Measurements from ENCODE around the gene HES2. TPM values are rescaled to one million over a fixed set of nuclear protein-coding genes. Genes with fewer than 3 reads are reported as not detected.
A peak's percentile ranks its signal among the peaks of the same experiment; 100 is the strongest.

The HES2 gene
- total RNA-seq, 3 donors from 2014 or later = 3.4 to 3.6 TPM; not detected in 1

GRCh38 chr1:6392809-6393399 is 26.8 kb downstream of the HES2 start:
- Histone ChIP-seq H3K36me3 (no peaks in the 10 kb centered on the region), H3K9me3 (no peaks in the 10 kb centered on the region), H3K27me3 (no peaks in the 10 kb centered on the region), H3K27ac (peak overlapping the region; percentile 98), H3K4me1 (peaks cover 4 to 9% of the 10 kb centered on the region in 2 donors), H3K4me3 (peak overlapping the region; percentile 47 to 81 (median 67))
- intact Hi-C loops (cut with DNase I; ENCODE audit: low total_unique reads) = no loop called here
- TF ChIP-seq POLR2A (IDR thresholded peaks at IDR 0.05) (no peak), POLR2AphosphoS5 (IDR thresholded peaks at IDR 0.05) (no peak), CTCF (IDR thresholded peaks at IDR 0.05) (no peak)
- DNase-seq (ENCODE audit: low spot score in 2 of 2) = no peak

GRCh38 chr1:6391951-6392808 is 27.5 kb downstream of the HES2 start:
- no peak for TF ChIP-seq CTCF (IDR thresholded peaks at IDR 0.05)
- TF ChIP-seq POLR2AphosphoS5 (IDR thresholded peaks at IDR 0.05) = no peak
- TF ChIP-seq POLR2A (IDR thresholded peaks at IDR 0.05) = no peak
- H3K27ac ChIP-seq = no peak overlapping the region
- peaks cover 4 to 9% of the 10 kb centered on the region in 2 donors for H3K4me1 ChIP-seq
- H3K27me3 ChIP-seq = no peaks in the 10 kb centered on the region
- DNase-seq (ENCODE audit: low spot score in 2 of 2) = no peak
- no peaks in the 10 kb centered on the region for H3K9me3 ChIP-seq
- intact Hi-C loops (cut with DNase I; ENCODE audit: low total_unique reads) = no loop called here
- H3K36me3 ChIP-seq = no peaks in the 10 kb centered on the region
- peak overlapping the region; percentile 47 to 81 (median 67) for H3K4me3 ChIP-seq

DNA sequence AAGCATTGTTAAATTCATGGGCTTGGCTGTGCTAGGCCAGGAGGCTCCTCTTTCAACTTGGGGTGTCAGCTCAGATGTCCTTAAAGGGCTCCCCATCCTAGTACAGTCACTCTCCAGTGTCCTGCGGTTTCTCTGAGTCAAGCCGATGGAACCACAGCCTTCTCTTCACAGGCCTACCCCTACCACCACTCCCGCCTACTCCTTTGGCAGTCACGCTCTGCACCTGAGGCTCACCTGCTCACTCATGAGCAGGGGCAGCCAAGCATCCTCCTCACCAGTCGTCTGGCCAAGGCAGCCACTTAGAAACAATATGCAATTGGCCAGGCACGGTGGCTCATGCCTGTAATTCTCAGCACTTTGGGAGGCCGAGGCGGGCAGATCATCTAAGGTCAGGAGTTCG is 29.7 kb downstream of the HES2 start:
- no peaks in the 10 kb centered on the region for H3K27me3 ChIP-seq
- H3K36me3 ChIP-seq = no peaks in the 10 kb centered on the region
- no peak for DNase-seq (ENCODE audit: low spot score in 2 of 2)
- no peak for TF ChIP-seq CTCF (IDR thresholded peaks at IDR 0.05)
- no peak for TF ChIP-seq POLR2A (IDR thresholded peaks at IDR 0.05)
- TF ChIP-seq POLR2AphosphoS5 (IDR thresholded peaks at IDR 0.05) = no peak
- no peak overlapping the region for H3K27ac ChIP-seq
- no peak overlapping the region for H3K4me3 ChIP-seq
- intact Hi-C loops (cut with DNase I; ENCODE audit: low total_unique reads) = no loop called here
- H3K4me1 ChIP-seq = peaks cover 4 to 9% of the 10 kb centered on the region in 2 donors
- no peaks in the 10 kb centered on the region for H3K9me3 ChIP-seq

GRCh38 chr1:6386371-6386949 is 33.3 kb downstream of the HES2 start:
- Histone ChIP-seq H3K27ac (peak overlapping the region in 1 of 2 donors; percentile 70), H3K36me3 (no peaks in the 10 kb centered on the region)
- TF ChIP-seq POLR2A (IDR thresholded peaks at IDR 0.05) (no peak), CTCF (IDR thresholded peaks at IDR 0.05) (no peak), POLR2AphosphoS5 (IDR thresholded peaks at IDR 0.05) (no peak)

More at GRCh38 chr1:6386371-6386949, 33.3 kb downstream of the HES2 start:
- intact Hi-C loops (cut with DNase I; ENCODE audit: low total_unique reads) = no loop called here
- H3K4me1 ChIP-seq = no peaks in the 10 kb centered on the region
- no peak overlapping the region for H3K4me3 ChIP-seq
- no peak for DNase-seq (ENCODE audit: low spot score in 2 of 2)
- no peaks in the 10 kb centered on the region for H3K27me3 ChIP-seq
- H3K9me3 ChIP-seq = peaks cover 0 to 3% of the 10 kb centered on the region in 2 donors

Measured in breast epithelium (tissue), 4 donors.